Activated effector memory CD4-positive, alpha-beta T cell treated with anti-CD3 and anti-CD28 coated beads, Interleukin-2, amount 50 U/mL, for 16 hours (primary cell): ENCODE data around the gene ECD.
"Not testable (repeated sequence)": the region's sequence is repeated elsewhere in the genome, so short reads cannot be mapped to it uniquely, and the experiment has no call there.

Experiments
- DNase-seq: peaks from one replicate; pipeline ENCODE4 v3.0.0-alpha.2; 2020

ECD gene

DNA sequence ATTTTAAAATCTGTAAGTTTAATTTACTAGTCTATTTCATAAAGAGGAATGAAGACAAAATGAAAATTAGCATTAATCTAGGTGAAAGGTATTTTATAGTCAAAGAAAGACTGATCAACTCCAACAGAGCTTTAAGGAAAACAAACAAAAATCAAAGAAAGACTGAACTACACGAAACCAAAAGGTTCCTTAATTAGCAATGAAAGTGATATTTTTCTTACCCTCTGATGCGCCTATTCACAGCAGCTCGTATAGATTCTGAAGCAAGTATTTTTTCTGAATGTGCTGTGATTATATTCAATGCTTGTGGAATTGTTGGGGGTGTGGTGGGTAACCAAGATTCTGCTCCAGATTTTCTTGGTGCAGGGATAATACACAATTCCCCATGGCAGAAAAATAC lies 11.8 kb downstream of the ECD start:
- DNase-seq = no peak

DNA sequence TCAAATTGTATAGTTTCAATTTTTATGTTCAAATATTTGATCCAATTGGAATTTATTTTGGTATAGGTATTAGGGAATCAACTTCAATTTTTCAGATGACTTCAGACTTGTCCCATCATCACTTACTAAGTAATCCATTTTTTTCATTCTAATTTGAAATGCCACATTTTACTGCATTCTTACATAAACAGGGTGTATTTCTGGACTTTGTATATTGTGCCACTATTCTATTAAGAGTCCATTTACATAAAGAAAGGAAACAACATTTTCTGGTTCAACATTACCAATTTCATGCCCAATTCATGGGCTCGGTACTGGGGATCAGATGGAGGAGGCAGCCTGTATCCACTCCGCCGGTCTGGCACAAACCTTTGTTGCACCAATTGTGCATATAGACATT lies 15.8 kb downstream of the ECD start:
- no peak for DNase-seq

- not testable (repeated sequence) for DNase-seq
Measured at GRCh38 chr10:73150633-73151413, 17.0 kb downstream of the ECD start.

DNA sequence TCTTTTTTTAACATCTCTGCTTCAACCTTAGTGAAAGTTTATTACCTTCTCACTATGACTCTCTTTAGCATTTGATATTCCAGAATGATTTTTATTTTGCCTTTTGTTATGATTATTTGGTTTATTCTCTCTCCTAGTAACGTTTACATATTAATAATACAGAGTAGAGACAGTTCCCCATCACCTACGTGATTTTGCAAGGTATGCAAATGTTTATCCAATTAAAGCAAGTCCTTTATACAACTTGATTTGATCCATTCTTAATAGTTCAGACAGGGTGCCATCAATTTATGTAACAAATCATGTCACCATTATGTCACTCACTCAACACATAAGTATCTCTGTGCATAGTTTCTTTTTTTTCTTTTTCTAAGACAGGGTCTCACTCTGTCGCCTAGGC lies 26.2 kb downstream of the ECD start:
- no peak for DNase-seq

DNA sequence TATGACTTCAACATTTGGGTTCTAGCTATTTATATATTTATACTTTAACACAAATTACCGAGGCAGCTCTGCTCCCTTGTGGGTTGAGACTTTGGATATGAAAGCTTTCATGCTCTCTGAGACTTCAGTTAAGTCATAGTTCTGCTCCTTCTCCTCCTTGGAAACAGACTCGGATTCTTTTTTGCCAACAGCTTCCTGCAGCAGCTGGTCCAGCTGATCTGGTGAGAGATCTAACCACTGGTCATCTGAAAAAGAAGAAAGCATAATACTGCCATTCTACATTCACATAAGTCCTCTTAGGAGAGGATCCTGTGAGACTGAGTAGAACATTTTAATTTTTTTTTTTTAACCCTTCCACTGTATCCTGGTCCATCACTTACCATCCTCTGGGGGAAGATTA lies 28.6 kb downstream of the ECD start:
- no peak for DNase-seq

DNA sequence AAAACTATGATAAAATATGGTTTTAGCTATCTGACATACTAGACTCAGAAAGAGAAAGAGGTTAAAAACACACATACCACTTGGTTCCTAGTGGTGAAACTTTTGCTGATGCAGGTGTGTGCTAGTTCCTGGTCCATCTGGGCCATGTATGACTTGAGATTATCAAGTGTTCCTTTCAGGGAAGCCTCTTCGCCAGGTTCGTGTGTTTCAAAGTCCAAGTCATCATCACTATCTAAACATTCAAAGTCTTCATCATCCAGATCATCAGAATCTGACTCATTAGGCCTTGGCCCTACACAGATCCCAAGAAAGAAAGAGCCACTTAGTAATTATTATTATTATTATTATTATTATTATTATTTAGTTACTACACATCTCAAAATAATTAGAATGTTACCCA lies 31.2 kb downstream of the ECD start:
- DNase-seq = no peak

DNA sequence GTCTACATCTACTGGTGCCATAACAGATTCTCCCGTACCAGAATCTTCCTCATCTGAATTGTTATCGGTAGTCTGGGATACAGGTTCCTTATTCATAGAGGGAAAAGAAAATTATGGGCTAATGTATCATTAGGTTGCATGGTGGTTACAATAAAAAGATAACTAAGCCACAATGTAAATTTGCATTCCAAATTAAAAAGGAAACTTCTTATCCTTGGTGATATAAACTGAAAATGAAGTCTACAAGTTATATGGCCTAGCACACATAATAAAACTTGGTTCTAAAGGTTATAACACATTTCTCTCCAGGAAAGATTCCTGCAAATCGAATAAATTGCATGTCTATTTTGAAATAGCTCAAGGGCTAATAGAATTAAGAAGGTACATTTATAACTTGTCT lies 33.1 kb downstream of the ECD start:
- no peak for DNase-seq

- no peak for DNase-seq
Measured at GRCh38 chr10:73131913-73132686, 35.7 kb downstream of the ECD start.

DNA sequence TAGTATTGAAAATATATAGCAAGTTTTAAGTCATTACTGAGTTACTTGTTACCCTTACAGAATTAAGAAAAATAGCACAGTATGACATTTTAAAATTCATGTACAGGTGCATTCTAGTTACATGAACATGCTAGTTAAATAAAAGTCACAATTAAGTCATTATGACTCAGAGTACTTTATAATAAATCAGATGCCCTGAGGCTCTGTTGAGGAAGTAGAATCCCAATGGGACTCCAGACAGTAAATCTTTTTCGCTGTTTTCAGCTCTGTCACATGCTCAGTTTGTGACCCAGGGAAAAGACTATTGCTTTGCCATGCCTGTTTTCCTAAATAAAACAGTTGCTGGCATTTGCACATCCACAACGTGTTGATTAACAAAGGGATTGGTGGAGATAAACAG lies 36.5 kb downstream of the ECD start:
- DNase-seq = no peak

GRCh38 chr10:73126343-73126742 lies 41.5 kb downstream of the ECD start:
- DNase-seq = no peak

- no peak for DNase-seq
Measured at GRCh38 chr10:73119952-73120351, 47.9 kb downstream of the ECD start.

DNA sequence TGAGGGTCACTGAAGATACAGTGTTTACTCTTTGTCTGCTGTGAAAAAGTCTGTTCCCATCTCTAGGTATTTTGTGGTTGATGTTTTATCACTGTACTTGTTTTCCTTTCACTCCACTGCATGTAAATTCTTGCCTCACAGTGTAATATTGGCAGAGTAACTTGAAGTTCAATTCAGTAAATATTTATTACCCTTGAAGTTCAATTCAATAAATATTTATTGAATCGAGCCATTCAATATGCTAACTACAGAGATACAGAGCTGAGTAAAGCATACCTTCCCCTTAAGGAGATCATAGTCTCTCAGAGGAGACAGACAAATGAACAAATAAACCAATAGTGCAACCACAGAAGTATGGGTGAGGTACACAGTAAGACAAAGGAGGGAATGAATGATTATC lies 48.4 kb downstream of the ECD start:
- DNase-seq = no peak

- no peak for DNase-seq
Measured at GRCh38 chr10:73117976-73118743, 49.6 kb downstream of the ECD start.

DNA sequence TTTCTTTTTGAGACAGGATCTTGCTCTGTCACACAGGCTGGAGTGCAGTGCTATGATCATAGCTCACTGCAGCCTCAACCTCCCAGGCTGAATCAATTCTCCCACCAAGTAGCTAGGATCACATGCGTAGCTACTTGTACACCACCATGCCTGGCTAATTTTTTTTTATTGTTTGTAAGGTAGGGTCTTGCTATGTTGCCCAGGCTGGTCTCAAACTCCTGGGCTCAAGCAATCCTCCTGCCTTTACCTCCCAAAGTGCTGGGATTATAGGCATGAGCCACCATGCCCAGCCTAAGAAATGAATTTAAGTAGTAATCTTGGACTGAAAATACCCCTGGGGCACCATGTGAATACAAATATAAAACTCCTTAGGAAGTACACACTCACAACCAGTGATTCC lies 51.8 kb downstream of the ECD start:
- DNase-seq = no peak

DNA sequence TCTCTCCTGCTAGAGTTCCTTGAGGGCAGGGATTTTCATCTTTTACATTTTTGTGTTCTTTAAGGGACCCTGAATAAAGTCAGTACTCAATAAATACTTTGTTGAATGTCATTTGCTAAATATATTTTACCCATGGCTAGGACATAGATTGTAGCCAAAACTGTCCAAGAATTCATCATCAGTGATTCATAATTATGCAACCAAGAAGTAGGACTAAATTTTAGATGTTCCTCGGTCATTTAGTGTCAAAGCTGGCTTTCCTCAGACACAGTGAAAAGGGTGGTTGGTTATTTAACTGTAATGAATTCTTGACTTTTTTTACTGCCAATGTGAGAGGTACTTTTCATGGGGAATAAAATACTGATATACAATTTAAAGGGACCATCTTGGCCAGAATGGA lies 54.3 kb downstream of the ECD start:
- DNase-seq = no peak

GRCh38 chr10:73112032-73112431 lies 55.8 kb downstream of the ECD start:
- DNase-seq = not testable (repeated sequence)

DNA sequence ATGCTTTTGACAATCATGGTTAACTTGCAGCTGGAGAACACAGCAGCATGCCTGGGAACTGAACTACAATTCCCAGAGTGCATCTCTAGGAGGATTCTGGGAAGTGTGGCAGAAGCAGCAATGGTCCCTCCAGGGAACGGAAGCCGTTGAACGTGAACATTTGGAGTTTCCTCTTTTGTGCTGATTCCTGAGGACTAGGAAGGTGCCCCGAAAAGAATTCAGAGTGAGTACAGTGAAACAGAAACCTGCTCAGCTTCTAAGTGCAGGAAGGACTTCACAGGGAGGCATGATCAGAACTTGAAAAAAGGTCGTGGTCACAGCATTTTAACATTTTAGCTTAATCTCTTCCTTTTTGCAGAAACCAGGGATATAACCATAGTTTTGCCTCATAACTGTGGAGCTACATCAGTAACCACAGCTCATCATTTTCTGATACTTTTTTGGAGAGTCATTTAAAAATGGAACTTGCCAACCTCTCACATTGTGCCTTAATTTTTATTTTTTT lies 57.4 kb downstream of the ECD start, which contains the start of gene NUDT13:
NUDT13 (plus strand) TSS at position 111 of the 505 bp plus-strand sequence. CDS start 3,911 bp downstream, outside the sequence.
- peak; percentile 78 for DNase-seq

GRCh38 chr10:73109248-73109652 lies 58.6 kb downstream of the ECD start:
- not testable (repeated sequence) for DNase-seq

GRCh38 chr10:73106301-73106700 lies 61.5 kb downstream of the ECD start:
- no peak for DNase-seq

DNA sequence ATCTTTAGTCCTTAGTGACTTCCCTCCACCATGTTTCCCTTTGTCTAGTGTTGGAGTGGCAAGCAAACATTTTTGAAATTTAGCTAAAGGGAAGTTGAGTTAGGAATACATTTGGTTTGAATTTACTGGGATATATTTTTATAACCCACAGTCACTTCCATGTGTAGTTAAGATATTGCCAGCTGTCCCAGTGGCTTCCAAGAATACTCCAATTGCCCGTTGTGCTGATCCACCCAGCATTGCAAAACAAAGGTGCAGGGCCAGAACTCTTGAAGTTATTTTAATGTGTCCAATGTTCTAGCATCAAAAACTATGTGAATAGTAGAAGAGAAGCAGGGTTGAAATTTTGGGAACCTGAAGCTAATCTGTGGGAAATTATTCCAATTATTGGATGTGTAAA lies 68.7 kb downstream of the ECD start:
- no peak for DNase-seq

- no peak for DNase-seq
Measured at GRCh38 chr10:73097305-73097670, 70.5 kb downstream of the ECD start.

- peak; percentile 99 for DNase-seq
Measured at GRCh38 chr10:73096449-73097304, 71.1 kb downstream of the ECD start, which contains the start of gene P4HA1. P4HA1 (minus strand) TSS chr10:73096866; CDS start chr10:73074883, 21,983 bp downstream.
